ENCODE results near the gene PISD. TPM values are rescaled to one million over a fixed set of nuclear protein-coding genes. Genes with fewer than 3 reads are reported as not detected.
"Not testable (repeated sequence)": the region's sequence is repeated elsewhere in the genome, so short reads cannot be mapped to it uniquely, and the experiment has no call there.

PISD gene
- total RNA-seq, 3 donors from 2014 or later (not counting 1 experiment from before 2014, with no cell fraction given), result 36.0 to 52.1 (median 47.8) TPM

- Mint-ChIP-seq H3K36me3 (no peaks in the 10 kb centered on the region), H3K27me3 (ENCODE audit: low read depth in 2 of 2) (no peaks in the 10 kb centered on the region), H3K4me3 (peak overlapping the region; percentile 100), H3K4me1 (peaks cover 24 to 25% of the 10 kb centered on the region in 2 donors), H3K9me3 (no peaks in the 10 kb centered on the region), H3K27ac (peak overlapping the region; percentile 98 to 99)
- Histone ChIP-seq H3K27me3 (ENCODE audit: control insufficient read depth, insufficient read depth, low read length) (no peaks in the 10 kb centered on the region), H3K4me1 (ENCODE audit: control insufficient read depth, insufficient read depth, low read length) (peaks cover 28% of the 10 kb centered on the region), H3K27ac (ENCODE audit: low read length) (peak overlapping the region; percentile 51), H3K36me3 (ENCODE audit: control insufficient read depth, insufficient read depth, low read length) (no peaks in the 10 kb centered on the region), H3K9me3 (ENCODE audit: control insufficient read depth, insufficient read depth, low read length) (no peaks in the 10 kb centered on the region), H3K4me3 (ENCODE audit: low read length) (peak overlapping the region; percentile 84)
- ATAC-seq (no peak), DNase-seq (no peak)
- 56% methylated on average over 8 of the region's 8 CpGs for WGBS (ENCODE audit: insufficient coverage)
- intact Hi-C loops (cut with micrococcal nuclease), result loop anchor here (1.0 kb wide), 2 partner anchors 14 to 282 kb away; partner anchors contain the start of gene YWHAH
- TF ChIP-seq CTCF (IDR thresholded peaks at IDR 0.05), result no peak
These were observed 638 bp upstream of the PISD start for GRCh38 chr22:31662668-31663037.

DNA sequence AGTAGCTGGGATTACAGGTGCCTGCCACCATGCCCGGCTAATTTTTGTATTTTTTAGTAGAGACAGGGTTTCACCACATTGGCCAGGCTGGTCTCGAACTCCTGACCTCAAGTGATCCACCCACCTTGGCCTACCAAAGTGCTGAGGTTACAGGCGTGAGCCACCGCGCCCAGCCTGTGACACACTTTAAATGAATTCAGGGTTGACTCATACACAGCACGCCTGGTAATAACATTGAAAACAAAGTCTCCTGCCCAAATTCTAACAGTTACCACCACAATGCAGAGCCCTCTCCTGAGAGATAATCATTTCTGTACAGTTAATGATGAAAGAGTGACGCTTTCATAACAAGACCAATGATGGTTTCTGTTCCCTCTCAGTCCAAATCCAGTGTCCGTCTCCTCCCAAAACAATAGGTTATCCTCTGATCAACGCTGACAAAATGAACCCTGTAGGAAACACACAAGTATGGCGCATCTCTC is 1.1 kb downstream of the PISD start:
- Mint-ChIP-seq H3K4me3 (peak overlapping the region; percentile 100), H3K4me1 (peaks cover 25 to 29% of the 10 kb centered on the region in 2 donors), H3K27ac (peak overlapping the region; percentile 98 to 99)
- H3K27ac ChIP-seq (ENCODE audit: low read length); H3K27me3 ChIP-seq (ENCODE audit: control insufficient read depth, insufficient read depth, low read length); H3K36me3 ChIP-seq (ENCODE audit: control insufficient read depth, insufficient read depth, low read length); H3K27me3 Mint-ChIP-seq (ENCODE audit: low read depth in 2 of 2); ATAC-seq; H3K9me3 Mint-ChIP-seq; H3K4me3 ChIP-seq (ENCODE audit: low read length); H3K9me3 ChIP-seq (ENCODE audit: control insufficient read depth, insufficient read depth, low read length); H3K36me3 Mint-ChIP-seq; intact Hi-C loops (cut with micrococcal nuclease): not testable (repeated sequence)
- 59% methylated on average over 10 of the region's 10 CpGs for WGBS (ENCODE audit: insufficient coverage)
- DNase-seq, result peak in 1 of 2 donors; percentile 20
- peaks cover 28% of the 10 kb centered on the region for H3K4me1 ChIP-seq (ENCODE audit: control insufficient read depth, insufficient read depth, low read length)

- 92% methylated on average over 2 of the region's 7 CpGs for whole genome bisulfite sequencing (ENCODE audit: insufficient coverage)
- no peak overlapping the region for H3K4me3 ChIP-seq (ENCODE audit: low read length)
- intact Hi-C loops (cut with micrococcal nuclease), result no loop called here
- Mint-ChIP-seq H3K36me3 (no peaks in the 10 kb centered on the region), H3K9me3 (no peaks in the 10 kb centered on the region), H3K27me3 (ENCODE audit: low read depth in 2 of 2) (no peaks in the 10 kb centered on the region), H3K4me3 (no peak overlapping the region), H3K27ac (no peak overlapping the region), H3K4me1 (peaks cover 20 to 31% of the 10 kb centered on the region in 2 donors)
- DNase-seq (no peak), ATAC-seq (no peak)
- peaks cover 22% of the 10 kb centered on the region for H3K4me1 ChIP-seq (ENCODE audit: control insufficient read depth, insufficient read depth, low read length)
- no peak for TF ChIP-seq CTCF (IDR thresholded peaks at IDR 0.05)
- H3K27me3 ChIP-seq (ENCODE audit: control insufficient read depth, insufficient read depth, low read length), result no peaks in the 10 kb centered on the region
- H3K27ac ChIP-seq (ENCODE audit: low read length), result no peak overlapping the region
- no peaks in the 10 kb centered on the region for H3K36me3 ChIP-seq (ENCODE audit: control insufficient read depth, insufficient read depth, low read length)
- H3K9me3 ChIP-seq (ENCODE audit: control insufficient read depth, insufficient read depth, low read length), result no peaks in the 10 kb centered on the region
These were observed 2.8 kb downstream of the PISD start for GRCh38 chr22:31659246-31659645.

GRCh38 chr22:31654408-31654807 is 7.6 kb downstream of the PISD start:
- Mint-ChIP-seq H3K9me3 (no peaks in the 10 kb centered on the region), H3K36me3 (no peaks in the 10 kb centered on the region), H3K4me3 (no peak overlapping the region), H3K27ac (no peak overlapping the region), H3K4me1 (peaks cover 0 to 16% of the 10 kb centered on the region in 2 donors), H3K27me3 (ENCODE audit: low read depth in 2 of 2) (no peaks in the 10 kb centered on the region)
- intact Hi-C loops (cut with micrococcal nuclease), result no loop called here
- no peaks in the 10 kb centered on the region for H3K36me3 ChIP-seq (ENCODE audit: control insufficient read depth, insufficient read depth, low read length)
- H3K27ac ChIP-seq (ENCODE audit: low read length), result no peak overlapping the region
- DNase-seq, result no peak
- H3K27me3 ChIP-seq (ENCODE audit: control insufficient read depth, insufficient read depth, low read length), result no peaks in the 10 kb centered on the region
- TF ChIP-seq CTCF (IDR thresholded peaks at IDR 0.05), result no peak
- H3K4me1 ChIP-seq (ENCODE audit: control insufficient read depth, insufficient read depth, low read length), result no peaks in the 10 kb centered on the region
- ATAC-seq, result no peak
- 93% methylated on average over 4 of the region's 5 CpGs for WGBS (ENCODE audit: insufficient coverage)
- H3K9me3 ChIP-seq (ENCODE audit: control insufficient read depth, insufficient read depth, low read length), result no peaks in the 10 kb centered on the region
- no peak overlapping the region for H3K4me3 ChIP-seq (ENCODE audit: low read length)

All from natural killer cell (primary cell).